ENCODE results near the gene MRPL57.
"Not testable (repeated sequence)": the region's sequence is repeated elsewhere in the genome, so short reads cannot be mapped to it uniquely, and the experiment has no call there.

The MRPL57 gene

DNA sequence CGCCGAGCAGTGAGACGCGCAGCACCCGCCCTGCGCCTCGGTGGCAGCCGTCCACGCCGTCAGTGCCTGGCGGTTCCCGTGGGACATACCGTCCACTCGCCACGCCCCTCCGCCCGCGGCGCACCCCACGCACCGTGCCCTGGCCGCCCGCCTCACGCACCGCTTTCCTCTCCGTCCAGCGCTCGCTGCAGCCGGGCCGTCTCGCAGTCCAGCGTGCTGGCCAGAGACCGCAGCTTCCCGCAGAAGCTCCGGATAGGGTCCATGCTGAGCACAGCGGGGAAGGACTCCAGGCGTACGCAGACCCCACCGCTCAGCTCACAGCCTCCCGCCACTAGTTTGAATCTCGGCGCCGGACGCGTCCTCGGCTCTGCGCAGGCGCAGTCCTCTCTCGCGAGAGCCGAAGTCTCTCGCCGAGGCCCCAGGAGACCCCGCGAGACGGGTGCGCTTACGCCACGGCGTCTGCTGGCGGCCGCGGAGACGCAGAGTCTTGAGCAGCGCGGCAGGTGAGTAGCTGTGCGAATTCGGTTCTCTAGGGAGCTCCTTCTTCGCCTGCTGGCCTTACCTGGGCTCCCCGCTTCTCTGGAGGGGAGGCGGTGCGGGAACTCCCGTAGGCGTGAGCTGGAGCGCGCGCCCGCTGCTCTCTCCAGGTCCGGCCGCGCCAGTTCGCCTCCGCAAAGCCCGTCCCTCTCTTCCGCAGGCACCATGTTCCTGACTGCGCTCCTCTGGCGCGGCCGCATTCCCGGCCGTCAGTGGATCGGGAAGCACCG, at the start of gene MRPL57, which contains the start of gene SKA3:
Gene MRPL57 (plus strand): TSS at position 444 of the 767 bp plus-strand sequence. CDS start 259 bp downstream, at position 703.
Gene SKA3 (minus strand): TSS at position 338 of the 767 bp plus-strand sequence. CDS start 75 bp downstream, at position 263.
- DNase-seq, result peak; percentile 98

DNA sequence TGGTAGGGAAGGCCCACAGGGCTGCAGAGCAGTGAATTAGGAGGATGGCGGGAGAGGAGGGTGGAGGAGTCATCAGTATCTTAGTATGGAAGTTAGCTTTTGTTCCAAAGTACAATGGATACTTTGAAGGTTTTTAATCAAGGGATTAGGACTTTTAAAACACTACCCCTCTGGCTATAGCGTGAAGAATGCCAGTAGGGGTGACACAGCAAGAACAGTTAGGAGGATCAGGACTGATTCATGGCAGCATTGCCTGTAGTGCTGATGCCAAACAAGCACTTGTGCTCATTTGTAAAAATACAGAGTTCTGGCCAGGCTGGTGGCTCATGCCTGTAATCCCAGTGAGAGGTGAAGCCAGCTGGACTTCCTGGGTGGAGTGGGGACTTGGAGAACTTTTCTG, 46.3 kb upstream of the MRPL57 start:
- DNase-seq, result no peak

DNA sequence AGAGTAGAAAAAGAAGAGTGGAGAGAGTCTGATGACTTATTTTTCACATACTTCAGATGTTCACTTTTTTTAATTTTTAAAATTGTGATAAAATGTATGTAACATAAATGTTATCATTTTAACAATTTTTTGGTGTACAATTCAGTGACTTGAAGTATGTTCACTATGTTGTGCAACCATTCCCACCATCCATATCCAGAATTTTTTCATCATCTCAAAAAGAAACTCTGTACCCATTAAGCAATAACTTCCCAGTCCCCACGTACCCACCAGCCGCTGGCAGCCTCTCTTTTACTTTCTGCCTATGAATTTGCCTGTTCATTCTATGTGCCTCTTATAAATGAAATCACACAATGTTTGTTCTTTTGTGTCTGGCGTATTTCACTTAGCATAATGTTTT, 43.4 kb upstream of the MRPL57 start:
- DNase-seq, result no peak

DNA sequence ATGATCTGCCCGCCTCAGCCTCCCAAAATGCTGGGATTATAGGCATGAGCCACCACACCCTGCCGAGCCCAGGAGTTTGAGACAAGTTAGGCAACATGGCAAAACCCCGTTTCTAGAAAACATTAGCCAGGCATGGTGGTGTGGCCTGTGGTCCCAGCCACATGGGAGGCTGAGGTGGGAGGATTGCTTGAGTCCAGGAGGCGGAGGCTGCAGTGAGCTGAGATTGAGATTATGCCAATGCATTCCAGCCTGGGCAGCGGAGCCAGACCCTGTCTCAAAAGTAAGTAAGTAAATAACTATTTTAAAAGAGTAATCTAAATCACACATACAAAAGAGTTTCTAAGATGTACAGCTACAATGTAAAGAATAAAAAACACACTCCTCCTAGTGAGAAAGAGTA, 42.0 kb upstream of the MRPL57 start:
- DNase-seq, result no peak

DNA sequence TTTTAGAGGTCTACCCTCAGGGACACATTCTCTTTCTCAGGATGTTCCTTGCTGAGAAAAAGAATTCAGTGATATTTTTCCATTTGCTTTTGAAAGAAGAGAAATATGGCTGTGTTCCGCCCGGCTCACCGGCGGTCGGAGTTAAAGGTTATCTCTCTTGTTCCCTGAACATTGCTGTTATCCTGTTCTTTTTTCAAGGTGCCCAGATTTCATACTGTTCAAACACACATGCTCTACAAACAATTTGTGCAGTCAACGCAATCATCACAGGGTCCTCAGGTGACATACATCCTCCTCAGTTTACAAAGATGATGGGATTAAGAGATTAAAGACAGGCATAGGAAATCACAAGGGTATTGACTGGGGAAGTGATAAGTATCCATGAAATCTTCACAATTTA, 40.6 kb upstream of the MRPL57 start:
- not testable (repeated sequence) for DNase-seq

DNA sequence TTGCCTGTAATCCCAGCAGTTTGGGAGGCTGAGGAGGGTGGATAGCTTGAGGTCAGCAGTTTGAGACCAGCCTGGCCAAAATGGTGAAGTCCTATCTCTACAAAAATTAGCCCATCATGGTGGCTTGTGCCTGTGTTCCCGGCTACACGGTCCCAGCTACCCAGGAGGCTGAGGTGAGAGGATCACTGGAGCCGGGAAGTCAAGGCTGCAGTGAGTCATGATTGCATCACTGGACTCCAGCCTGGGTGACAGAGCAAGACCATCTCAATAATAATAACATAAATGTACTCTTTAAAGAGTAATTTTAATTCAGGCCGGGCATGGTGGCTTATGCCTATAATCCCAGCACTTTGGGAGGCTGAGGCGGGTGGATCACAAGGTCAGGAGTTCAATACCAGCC, 38.8 kb upstream of the MRPL57 start:
- DNase-seq, result no peak

DNA sequence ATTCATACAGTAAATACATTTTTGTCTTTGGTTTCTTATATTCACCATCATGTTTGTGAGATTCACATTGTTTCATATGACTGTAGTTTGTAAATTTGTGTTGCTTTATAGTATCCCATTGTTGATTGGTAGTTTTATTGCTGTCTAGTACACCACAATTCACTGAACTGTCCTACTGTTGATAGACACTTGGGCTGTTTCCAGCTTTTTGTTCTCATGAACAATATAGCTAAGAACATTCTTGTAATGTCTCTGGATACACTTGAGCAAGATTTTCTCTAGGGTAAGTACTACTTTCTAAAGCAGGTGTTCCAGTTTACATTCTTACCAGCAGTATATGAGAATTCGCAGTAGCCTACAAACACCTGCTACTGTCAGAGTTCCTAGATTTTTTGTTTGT, 37.9 kb upstream of the MRPL57 start:
- no peak for DNase-seq

DNA sequence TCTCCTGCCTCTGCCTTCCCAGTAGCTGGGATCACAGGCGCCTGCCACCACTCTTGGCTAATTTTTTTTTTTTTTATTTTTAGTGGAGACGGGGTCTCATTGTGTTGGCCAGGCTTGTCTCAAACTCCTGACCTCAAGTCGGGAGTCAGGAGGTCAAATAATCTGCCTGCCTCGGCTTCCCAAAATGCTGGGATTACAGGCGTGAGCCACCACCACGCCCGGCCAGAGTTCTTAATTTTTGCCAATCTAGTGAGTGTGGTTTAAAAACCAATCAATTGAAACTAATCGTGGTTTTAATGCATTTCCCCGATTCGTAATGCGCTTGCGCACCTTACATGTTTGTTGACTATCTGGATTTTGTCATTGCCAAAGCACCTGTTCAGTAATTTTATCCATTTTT, 37.1 kb upstream of the MRPL57 start:
- DNase-seq, result no peak

DNA sequence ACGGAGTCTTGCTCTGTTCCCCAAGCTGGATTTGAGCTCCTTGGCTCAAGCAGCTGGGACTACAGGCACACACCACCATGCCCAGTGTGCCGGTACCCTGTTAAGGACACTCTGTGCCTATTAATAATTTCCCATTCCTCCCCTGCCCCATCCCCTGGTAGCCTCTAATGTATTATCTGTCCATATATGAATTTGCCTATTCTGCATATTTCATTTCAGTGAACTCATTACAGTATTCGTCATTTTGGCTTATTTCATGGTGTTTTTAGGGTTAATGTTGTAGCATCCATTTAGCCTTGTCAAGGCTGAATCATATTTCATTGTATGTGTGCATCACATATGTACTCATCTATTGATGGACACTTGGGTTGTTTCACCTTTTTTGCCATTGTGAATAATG, 33.7 kb upstream of the MRPL57 start:
- DNase-seq, result no peak

DNA sequence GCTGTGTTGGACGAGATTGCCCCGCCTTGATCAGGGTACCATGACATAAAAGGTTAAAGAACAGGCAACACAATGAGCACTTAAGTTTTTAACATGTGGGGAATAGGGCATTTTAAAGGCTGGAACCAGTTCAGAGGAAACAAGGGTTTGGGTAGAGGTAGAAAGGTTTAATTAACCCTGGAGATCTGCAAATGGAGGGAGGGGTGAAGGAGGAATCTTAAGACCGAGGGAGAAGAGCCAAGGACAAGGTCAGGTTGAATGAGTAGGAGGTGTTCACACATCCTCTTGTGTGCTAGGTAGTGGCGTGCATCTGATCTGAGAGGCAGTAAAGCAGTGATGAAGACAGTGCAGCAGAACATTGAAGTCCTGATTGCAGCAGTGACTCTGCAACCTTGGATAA, 28.6 kb upstream of the MRPL57 start:
- no peak for DNase-seq

DNA sequence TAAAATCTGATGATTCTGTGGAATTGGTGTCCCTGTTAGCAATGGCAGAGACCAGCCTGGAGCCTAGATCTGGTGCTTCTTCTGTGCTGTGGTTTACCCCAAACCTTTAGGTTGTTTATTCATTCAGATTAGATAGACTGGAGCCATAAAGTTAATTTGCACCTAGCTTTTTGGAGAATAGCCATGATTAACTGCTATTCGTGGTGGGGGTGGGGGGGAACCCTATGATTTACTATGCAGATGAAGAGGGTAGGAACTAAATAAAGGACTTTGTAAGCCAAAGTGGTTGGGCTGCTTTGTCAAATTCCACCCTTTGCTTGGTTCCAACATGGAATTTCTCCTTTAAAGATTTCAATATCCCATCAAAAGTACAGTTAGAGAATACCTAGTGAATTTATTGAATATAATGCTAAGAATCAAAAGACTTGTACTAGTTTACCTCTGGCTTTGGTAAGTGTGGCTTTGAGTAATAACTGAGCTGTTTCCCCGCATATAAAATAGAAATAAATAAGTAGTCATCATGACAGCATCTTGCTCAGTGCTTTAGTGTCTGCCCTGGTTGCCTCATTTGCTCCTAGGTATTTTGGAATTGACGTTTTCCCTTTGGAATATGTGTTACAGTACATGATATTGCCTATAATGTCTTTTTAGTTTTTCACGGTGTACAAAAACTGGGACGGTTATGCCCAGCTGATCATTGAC, 27.8 kb upstream of the MRPL57 start:
- no peak for DNase-seq

DNA sequence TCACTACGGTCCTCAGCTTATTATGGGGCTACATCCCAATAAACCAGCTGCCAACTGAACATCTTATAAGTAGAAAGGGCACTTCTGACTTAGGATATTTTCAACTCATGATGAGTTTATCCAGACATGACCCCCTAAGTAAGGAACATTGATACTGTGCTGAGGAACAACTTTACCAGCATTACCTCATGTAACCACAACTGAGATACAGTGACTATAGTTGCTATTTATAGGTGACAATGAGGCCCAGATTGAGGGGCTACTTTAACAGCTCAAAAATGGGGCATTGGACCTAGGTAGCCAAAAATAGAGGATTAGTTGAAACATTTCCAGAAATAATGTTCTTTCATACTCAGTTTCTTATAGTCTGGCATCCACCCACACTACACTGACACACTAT, 26.9 kb upstream of the MRPL57 start:
- no peak for DNase-seq

DNA sequence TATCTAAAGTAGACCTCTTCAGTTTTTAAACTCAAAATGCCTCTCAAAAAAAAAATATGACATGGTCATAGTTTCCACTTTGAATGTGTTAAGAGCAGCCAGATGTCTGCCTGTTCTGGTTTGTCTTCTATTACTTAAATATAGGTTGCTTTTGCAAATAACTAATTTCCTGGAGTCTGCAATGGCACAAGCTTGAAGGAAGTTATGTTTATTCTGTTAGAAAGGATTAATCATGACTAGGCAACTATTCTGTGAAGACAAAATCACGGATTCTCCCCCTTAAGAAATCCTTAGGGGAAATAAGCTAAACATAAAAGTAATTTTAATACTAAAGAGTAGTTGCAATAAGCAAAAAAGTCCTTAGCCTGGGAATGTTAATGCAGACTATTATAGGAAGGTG, 26.4 kb upstream of the MRPL57 start:
- no peak for DNase-seq

DNA sequence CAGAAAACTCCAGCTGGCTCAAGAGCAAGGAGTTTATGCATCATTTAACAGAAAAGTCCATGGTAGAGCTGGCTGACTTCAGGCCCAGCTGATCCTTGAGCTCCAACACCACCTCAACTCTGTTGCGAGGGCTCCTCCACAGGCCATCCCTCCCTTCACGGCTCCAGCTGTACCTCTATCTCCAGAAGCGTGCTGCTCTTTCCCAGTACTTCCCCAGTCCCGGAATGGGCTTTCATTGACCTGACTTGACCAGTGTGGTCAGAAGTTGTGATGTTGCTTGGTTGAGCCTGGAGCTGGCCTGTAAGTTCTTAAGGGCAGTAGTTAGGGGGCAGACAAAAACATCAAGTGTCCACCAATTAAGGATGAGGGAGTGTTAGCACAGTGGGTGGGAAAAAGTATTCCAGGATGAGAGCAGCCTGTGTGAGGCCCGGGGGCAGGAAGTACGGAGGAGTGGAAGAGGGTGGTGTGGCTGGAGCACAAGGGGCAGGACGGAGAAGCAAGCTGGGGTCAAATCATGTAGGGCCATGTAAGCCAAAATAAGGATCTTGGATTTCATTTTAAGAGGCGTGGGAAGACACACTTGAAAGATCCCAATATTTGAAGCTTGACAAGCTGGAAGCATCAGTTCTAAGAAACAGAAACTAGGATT, 24.1 kb upstream of the MRPL57 start:
- no peak for DNase-seq

DNA sequence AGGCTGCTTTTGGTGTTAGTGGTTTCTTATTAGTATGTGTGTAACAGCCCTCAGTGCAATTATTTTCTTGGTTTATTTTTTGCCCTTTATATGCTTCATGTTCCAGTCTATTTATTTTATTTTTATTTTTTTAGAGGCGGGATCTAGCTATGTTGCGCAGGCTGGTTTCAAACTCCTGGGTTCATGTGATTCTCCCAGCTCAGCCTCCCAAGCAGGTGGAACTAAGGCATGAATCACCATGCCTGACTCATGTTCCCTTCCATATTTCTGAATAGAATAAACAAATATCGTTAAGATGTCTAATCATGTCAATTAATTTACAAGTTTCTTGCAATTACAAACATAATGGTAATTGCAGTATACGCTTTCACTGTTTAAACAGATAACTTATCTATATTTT, 11.8 kb upstream of the MRPL57 start:
- no peak for DNase-seq

DNA sequence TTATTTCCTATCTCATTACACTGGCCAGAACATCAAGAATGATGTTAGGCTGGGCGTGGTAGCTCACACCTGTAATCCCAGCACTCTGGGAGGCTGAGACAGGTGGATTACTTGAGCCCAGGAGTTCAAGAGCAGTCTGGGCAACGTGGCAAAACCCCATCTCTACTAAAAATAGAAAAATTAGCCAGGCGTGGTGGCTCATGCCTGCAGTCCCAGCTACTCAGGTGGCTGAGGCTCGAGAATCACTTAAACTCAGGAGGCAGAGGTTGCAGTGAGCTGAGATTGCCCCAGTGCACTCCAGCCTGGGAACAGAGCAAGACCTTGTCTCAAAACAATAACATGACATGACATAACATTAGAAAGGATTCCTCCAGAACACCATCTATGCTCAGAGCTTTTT, 10.9 kb upstream of the MRPL57 start:
- DNase-seq, result not testable (repeated sequence)

DNA sequence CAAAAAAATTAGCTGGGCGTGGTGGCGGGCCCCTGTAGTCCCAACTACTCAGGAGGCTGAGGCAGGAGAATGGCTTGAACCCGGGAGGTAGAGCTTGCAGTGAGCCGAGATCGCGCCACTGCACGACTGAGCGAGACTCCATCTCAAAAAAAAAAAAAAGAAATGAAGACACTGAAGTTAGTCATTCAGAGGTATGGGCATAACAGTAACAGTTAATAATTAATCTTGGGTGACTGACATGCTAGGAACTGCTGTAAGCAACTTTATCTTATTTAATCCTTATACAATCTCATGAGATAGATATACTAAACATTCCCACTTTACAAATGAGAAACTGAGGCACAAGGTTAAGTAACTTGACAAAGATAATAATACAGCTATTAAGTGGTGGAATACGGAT, 5.0 kb upstream of the MRPL57 start:
- no peak for DNase-seq

DNA sequence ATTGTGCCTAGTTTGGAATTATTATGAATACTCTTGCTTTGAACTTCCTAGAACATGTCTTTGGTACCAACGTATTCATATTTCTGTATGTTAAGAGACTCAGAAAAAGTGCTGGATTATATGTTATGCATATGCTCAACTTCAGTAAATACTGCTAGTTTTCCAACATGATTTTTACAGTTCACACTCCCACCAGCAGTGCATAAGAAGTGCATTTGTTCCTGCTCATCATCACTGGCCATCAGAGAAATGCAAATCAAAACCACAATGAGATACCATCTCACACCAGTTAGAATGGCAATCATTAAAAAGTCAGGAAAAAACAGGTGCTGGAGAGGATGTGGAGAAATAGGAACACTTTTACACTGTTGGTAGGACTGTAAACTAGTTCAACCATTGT, 2.7 kb upstream of the MRPL57 start:
- DNase-seq, result not testable (repeated sequence)

DNA sequence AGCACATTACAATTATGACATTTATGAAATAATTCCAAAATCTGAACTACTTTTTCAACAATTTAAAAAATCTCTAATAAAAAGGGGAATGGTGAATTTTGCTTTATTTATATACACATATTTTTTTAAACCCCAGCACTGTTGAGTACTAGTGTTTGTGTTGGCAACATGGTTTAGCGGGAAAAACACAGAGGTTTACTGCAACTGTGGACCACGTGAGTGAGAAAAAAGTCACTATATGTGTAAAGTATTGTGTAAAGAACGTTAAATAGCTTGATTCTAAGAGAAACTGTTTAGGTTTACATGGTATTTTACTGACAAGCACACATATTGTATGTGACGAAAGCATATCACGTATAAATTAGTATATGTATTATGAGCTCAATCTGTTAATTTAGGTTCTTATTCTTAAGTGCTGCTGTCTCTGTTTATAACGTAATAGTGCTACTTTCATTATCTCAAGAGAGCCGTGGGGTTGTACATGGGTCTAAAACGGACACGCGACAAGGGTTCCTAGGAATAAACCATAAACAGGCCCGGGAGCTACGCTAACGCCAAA, 723 bp upstream of the MRPL57 start:
- no peak for DNase-seq

DNA sequence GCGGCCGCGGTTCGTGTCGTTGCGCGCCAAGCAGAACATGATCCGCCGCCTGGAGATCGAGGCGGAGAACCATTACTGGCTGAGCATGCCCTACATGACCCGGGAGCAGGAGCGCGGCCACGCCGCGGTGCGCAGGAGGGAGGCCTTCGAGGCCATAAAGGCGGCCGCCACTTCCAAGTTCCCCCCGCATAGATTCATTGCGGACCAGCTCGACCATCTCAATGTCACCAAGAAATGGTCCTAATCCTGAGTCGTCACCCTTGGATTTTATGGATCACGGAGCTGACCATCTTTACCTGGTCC, 475 bp downstream of the MRPL57 start:
- no peak for DNase-seq

DNA sequence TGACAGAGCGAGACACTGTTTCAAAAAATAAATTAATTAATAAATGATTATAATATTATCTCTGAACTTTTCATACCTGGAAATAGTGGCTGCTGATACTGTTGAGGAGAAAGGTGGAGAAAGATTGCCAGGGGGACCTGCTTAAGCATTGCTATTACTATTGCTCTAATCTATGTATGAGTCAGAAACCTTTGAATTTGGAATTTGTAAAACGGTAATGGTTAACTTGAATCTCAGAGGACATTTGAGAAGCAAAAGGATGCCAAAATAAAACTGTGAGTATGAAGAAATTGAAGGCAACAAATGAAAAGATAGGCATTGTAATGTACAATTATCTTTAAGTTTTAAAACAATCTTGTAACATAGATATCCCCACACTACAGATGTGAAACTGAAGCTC, 5.2 kb downstream of the MRPL57 start:
- no peak for DNase-seq

DNA sequence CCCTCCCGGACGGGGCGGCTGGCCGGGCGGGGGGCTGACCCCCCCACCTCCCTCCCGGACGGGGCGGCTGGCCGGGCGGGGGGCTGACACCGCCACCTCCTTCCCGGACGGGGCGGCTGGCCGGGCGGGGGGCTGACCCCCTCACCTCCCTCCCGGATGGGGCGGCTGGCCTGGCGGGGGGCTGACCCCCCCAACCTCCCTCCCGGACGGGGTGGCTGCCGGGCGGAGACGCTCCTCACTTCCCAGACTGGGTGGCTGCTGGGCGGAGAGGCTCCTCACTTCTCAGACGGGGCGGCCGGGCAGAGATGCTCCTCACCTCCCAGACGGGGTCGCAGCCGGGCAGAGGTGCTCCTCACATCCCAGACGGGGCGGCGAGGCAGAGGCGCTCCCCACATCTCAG, 10.0 kb downstream of the MRPL57 start:
- DNase-seq, result not testable (repeated sequence)

DNA sequence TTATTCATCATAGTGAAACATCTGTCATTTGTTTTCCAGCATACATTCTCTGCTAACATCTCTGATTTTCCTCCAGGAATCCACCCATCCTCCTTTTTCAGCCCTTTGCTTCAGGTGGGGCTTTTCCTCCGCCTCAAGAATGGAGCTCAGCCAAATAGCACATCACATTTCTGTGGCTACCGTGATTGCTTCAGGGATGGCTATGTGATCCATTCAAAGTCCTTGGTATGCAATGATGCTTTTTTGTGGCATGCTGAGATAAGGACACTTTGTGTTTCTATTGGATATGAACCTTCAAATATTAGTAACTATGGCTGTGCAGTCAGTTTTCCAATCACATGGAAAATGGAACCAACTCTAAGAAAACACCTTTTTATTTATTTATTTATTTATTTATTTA, 18.3 kb downstream of the MRPL57 start:
- DNase-seq, result not testable (repeated sequence)
